Glomerular visceral epithelial cell (primary cell): ENCODE results near the gene ARHGEF37.

Source experiments
- DNase-seq: peaks from one replicate; pipeline ENCODE4 v3.0.0-alpha.2; 2016; ENCODE audit errors: extremely low spot score

ARHGEF37 gene

GRCh38 chr5:149674686-149675085 is 93.4 kb downstream of the ARHGEF37 start:
- no peak for DNase-seq

DNA sequence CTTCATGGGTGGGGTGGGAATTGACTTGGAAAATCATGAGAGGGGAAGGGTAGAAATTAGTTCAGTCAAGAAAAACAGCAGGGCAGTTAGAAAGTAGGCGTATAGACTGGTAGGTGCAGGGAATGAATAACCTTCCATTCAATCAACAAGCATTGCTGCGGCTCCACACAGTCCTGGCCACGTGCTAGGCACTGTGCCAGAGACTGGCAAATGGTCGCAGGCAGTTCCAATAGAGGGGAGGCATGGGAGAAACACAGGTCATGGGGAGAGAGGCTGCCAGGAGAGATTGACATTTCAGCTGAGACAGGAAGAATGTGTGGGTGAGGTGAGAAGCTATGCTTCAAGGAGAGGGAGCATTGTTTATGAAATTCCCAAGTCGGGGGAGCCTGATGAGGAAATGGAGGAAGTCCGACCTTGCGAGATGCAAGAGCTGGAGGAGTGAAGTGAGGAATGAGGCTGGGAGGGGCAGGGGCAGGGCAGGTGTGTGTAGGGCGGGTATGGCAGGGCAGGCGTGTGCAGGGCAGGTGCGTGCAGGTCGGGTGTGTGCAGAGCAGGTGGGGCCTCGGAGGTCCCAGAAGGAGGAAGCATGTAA is 94.4 kb downstream of the ARHGEF37 start:
- no peak for DNase-seq

- no peak for DNase-seq
Measured at GRCh38 chr5:149677731-149678130, 96.4 kb downstream of the ARHGEF37 start.

- no peak for DNase-seq
Measured at GRCh38 chr5:149679876-149680809, 98.8 kb downstream of the ARHGEF37 start.

GRCh38 chr5:149680810-149681221 is 99.5 kb downstream of the ARHGEF37 start:
- DNase-seq: no peak

DNA sequence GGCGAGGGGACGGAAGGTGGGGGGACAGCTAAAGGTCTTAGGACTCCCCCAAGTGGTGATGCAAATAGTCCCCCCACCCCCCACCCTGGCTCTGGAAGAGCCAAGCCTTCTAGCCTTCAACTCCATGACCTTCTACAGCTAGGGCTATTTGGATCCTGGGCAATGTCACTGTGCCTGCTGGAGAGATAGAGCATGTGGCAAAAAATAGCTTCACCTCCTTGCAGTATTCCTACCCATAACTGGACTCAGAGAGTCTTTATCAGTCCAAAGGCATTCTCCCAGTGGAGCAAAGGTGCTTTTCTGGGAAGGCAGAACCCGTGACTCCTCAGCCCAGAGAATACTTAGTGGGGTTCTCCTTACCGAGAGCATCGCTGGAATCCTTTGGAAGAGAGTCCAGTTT is 100.0 kb downstream of the ARHGEF37 start:
- no peak for DNase-seq

DNA sequence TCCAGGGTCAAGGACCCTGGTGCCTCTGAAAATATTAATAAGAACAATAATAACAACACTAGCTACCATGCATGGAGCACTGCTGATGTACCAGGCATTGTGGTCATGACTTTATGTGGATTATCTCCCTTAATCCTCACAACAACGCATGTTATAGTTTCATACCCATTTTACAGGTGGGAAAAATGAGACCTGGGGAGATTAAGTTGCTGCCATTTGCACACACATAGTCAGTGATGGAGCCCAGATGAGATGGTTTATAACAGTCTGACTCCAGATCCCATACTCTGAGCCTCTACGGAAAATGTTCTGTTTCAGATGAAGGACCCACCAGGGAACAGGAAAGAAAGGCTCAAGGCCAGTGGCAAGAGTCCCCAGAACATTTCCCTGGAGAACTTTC is 100.6 kb downstream of the ARHGEF37 start:
- DNase-seq: no peak

DNA sequence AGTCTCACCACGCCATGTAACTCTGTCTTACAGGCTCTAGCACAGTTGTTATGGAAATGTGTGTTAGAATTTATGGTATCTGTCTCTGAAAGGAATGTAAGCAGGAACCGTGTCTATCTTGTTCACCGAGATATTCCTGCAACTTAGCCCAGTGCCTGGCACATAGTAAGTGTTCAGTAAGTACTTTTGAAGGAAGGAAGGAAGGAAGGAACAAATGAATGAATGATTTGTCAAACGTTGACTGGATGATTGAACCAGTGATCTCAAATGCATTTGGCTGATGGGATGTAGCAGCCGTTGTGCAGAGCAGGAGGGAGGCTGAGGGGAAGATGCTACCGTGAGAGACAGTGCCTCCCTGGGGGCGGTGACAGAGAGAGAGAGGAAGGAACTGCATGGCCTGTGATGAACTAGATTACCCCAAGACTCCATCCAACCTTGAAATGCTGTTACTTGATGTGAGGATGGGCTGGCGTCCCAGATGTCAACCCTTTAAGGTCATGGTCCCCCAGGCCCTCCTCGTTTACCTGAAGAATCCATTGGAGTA is 101.3 kb downstream of the ARHGEF37 start:
- DNase-seq: no peak

- no peak for DNase-seq
Measured at GRCh38 chr5:149683964-149684363, 102.7 kb downstream of the ARHGEF37 start.

DNA sequence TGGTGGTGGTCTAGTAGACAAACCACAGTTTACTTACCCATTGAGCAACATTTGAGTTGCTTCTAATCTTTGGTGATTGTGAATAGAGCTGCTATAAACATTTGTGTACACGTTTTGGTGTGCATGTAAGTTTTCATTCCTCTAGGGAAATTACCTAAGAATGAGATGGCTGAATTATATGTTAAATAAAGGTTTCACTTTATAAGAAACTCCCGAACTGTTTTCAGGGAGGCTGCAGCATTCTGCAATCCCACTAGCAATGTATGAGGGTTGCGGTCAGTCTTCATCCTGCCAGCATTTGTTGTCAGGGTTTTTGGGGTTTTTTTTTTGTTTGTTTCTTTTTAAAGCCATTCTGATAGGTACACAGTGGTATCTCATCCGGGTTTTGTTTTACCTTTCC is 103.1 kb downstream of the ARHGEF37 start:
- DNase-seq: no peak
